AG09309 (cell line): Measurements from ENCODE around the gene GRIK4.

ENCODE experiments used
- DNase-seq: peaks from one replicate; pipeline ENCODE4 v3.0.0-alpha.2; 2010; ENCODE audit warnings: low read depth
- H3K4me3 ChIP-seq: 2 replicates; pipeline ENCODE4 v1.5.1; 2011; ENCODE audit warnings: mild to moderate bottlenecking, low read depth, low read length, moderate library complexity; ENCODE audit not compliant: control insufficient read depth
- TF ChIP-seq, protein P1 (sequence below): IDR thresholded peaks from 2 replicates; pipeline ENCODE4 v1.5.1; 2011; ENCODE audit warnings: mild to moderate bottlenecking, low read depth, low read length, inconsistent platforms; ENCODE audit not compliant: insufficient read depth, control insufficient read depth; ENCODE audit errors: missing control alignments

GRIK4 gene

DNA sequence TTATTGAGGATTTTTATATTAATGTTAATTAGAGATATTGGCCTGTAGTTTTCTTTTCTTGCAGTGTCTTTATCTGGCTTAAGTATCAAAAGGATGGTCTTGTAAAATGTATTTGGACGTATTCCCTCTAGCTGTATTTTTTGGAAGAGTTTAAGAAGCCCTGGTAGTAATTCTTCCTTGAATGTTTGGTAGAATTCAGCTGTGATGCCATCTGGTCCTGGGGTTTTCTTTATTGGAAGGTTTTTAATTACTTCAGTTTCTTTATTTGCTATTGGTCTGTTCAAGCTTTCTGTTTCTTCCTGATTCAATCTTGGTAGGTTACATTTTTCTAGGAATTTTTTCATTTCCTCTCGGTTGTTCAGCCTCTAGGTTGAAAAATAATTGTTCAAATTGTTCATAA, 257.4 kb downstream of the GRIK4 start:
- no peak for DNase-seq
- TF ChIP-seq, protein P1, sequence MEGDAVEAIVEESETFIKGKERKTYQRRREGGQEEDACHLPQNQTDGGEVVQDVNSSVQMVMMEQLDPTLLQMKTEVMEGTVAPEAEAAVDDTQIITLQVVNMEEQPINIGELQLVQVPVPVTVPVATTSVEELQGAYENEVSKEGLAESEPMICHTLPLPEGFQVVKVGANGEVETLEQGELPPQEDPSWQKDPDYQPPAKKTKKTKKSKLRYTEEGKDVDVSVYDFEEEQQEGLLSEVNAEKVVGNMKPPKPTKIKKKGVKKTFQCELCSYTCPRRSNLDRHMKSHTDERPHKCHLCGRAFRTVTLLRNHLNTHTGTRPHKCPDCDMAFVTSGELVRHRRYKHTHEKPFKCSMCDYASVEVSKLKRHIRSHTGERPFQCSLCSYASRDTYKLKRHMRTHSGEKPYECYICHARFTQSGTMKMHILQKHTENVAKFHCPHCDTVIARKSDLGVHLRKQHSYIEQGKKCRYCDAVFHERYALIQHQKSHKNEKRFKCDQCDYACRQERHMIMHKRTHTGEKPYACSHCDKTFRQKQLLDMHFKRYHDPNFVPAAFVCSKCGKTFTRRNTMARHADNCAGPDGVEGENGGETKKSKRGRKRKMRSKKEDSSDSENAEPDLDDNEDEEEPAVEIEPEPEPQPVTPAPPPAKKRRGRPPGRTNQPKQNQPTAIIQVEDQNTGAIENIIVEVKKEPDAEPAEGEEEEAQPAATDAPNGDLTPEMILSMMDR = no peak
- no peak overlapping the region for H3K4me3 ChIP-seq

GRCh38 chr11:120769906-120770305, 258.4 kb downstream of the GRIK4 start:
- DNase-seq = no peak
- TF ChIP-seq, protein P1 = no peak
- no peak overlapping the region for H3K4me3 ChIP-seq

GRCh38 chr11:120771551-120772060, 260.1 kb downstream of the GRIK4 start:
- DNase-seq = no peak

DNA sequence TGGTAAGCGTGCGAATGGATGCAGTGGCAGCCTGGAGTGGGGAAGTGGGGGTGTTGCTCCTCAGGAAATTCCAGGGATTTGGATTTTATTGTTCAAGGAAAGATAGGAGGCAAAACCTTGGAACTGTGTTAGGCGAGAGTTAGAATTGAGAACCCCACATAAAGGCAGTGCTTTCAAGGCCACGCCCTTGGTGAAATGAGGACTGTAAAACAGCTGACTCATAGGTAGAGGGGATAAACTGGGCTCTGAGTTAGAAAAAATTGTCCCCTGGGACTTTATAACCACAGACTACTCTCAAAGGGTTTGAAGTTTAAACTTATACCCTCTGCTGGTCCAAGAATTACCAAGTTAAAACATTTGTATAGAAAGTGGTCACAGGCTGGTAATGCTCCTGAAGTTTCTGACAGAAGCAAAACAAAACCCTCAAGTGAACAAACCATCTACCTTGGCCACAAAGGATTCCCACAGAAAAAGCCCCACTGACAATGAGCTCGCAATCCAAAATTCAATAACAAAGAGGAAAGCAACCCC, 262.0 kb downstream of the GRIK4 start:
- TF ChIP-seq, protein P1 = no peak

More at GRCh38 chr11:120771551-120772060, 260.1 kb downstream of the GRIK4 start:
- TF ChIP-seq, protein P1 = no peak
- no peak overlapping the region for H3K4me3 ChIP-seq

DNA sequence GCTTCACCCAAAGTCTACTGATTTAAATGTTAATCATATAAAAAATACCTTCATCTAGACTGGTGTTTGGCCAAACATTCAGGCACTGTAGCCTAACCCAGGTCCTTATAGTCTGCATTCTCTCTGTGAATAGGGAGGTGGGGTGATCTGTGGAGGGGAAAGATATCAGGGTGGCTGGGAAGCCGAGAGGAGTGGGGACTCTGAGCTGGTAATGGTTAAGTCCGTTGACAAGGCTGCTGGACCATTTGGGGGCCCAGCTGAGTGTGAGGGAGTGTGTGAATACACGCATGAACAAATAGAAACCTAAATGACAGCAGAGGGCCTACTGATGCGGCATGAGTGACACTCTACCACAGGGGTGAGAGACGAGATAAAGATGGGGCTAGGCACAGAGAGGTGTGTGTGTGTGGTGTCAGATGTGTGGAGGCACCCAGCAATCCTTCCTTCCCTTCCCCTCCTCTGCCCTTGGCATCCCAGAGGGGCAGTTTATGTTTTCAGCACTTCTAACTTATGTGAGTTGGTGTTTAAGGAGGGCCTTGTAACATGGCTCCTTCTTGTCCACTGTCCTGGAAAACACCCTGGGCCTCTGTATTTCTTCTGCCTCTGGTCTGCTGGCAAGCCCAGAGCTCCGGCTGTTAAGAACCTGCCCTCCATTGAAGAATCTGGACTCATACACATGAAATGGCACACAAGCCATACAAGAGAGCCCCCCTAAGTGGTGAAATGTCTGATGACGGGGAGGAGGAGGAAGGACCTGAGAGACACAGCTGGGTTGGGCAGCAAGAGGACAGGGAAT, 263.2 kb downstream of the GRIK4 start:
- TF ChIP-seq, protein P1 = no peak
- H3K4me3 ChIP-seq = no peak overlapping the region
- DNase-seq = no peak

More for the DNA sequence above, 262.0 kb downstream of the GRIK4 start:
- peak; percentile 4 for DNase-seq
- no peak overlapping the region for H3K4me3 ChIP-seq

- DNase-seq = no peak
- H3K4me3 ChIP-seq = no peak overlapping the region
- TF ChIP-seq, protein P1 = no peak
Observed at GRCh38 chr11:120775986-120776951, 264.7 kb downstream of the GRIK4 start.
